NB4 (cell line): Measurements from ENCODE around the gene EPB41L5.
"Not testable (repeated sequence)": the region's sequence is repeated elsewhere in the genome, so short reads cannot be mapped to it uniquely, and the experiment has no call there.

Experiments used
- DNase-seq: peaks from one replicate; pipeline ENCODE4 v3.0.0; 2010; ENCODE audit warnings: low read depth
- H3K4me3 ChIP-seq: one replicate; pipeline ENCODE4 v1.5.1; 2011; ENCODE audit warnings: mild to moderate bottlenecking, low read depth, low read length, moderate library complexity
- MYC ChIP-seq: IDR thresholded peaks from 2 replicates; pipeline ENCODE4 v1.6.1; 2011; ENCODE audit warnings: low read depth, low read length
- POLR2A ChIP-seq: IDR thresholded peaks from 2 replicates; pipeline ENCODE4 v1.6.1; 2011; ENCODE audit warnings: mild to moderate bottlenecking; ENCODE audit not compliant: insufficient read length; ENCODE audit errors: extremely low read depth
- TF ChIP-seq, protein P1 (sequence below): IDR thresholded peaks from one replicate; pipeline ENCODE4 v1.5.1; 2012; ENCODE audit warnings: low read depth, low read length
- TF ChIP-seq, protein P2 (sequence below): IDR thresholded peaks from 2 replicates; pipeline ENCODE4 v1.6.1; 2011; ENCODE audit warnings: low read depth, low read length

EPB41L5 gene

GRCh38 chr2:120053891-120054290, 41.0 kb downstream of the EPB41L5 start:
- no peak overlapping the region for H3K4me3 ChIP-seq
- no peak for DNase-seq
- TF ChIP-seq POLR2A (no peak), MYC (no peak)
- TF ChIP-seq, protein P1, sequence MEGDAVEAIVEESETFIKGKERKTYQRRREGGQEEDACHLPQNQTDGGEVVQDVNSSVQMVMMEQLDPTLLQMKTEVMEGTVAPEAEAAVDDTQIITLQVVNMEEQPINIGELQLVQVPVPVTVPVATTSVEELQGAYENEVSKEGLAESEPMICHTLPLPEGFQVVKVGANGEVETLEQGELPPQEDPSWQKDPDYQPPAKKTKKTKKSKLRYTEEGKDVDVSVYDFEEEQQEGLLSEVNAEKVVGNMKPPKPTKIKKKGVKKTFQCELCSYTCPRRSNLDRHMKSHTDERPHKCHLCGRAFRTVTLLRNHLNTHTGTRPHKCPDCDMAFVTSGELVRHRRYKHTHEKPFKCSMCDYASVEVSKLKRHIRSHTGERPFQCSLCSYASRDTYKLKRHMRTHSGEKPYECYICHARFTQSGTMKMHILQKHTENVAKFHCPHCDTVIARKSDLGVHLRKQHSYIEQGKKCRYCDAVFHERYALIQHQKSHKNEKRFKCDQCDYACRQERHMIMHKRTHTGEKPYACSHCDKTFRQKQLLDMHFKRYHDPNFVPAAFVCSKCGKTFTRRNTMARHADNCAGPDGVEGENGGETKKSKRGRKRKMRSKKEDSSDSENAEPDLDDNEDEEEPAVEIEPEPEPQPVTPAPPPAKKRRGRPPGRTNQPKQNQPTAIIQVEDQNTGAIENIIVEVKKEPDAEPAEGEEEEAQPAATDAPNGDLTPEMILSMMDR, result no peak
- TF ChIP-seq, protein P2, sequence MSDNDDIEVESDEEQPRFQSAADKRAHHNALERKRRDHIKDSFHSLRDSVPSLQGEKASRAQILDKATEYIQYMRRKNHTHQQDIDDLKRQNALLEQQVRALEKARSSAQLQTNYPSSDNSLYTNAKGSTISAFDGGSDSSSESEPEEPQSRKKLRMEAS, result no peak

GRCh38 chr2:120059483-120059882, 46.6 kb downstream of the EPB41L5 start:
- DNase-seq, result no peak
- TF ChIP-seq MYC, result no peak
- TF ChIP-seq, protein P2, result no peak
- TF ChIP-seq POLR2A, result no peak
- TF ChIP-seq, protein P1, result no peak
- H3K4me3 ChIP-seq, result no peak overlapping the region

DNA sequence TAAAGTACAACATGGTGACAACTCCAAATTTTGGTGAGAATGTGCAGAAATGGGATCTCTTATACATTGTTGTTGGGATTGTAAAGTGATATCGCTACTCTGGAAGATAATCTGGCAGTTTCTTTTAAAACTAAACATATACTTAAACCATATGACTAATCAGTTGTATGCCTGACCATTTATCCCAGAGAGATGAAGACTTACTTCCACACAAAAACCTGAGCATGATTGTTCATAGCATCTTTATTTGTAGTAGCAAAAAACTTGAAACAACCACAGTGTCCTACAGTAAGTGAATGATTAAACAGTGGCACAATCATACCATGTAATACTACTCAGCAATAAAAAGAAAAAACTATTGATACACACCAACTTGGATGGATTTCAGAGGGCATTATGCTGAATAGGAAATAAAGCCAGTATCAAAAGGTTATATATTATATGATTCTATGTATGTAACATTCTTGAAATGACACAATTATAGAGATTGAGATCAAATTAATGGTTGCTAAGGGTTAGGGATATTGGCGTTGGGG, 47.3 kb downstream of the EPB41L5 start:
- no peak for TF ChIP-seq MYC
- TF ChIP-seq, protein P2, result no peak
- no peak for TF ChIP-seq POLR2A
- TF ChIP-seq, protein P1, result no peak
- H3K4me3 ChIP-seq, result no peak overlapping the region
- no peak for DNase-seq

- H3K4me3 ChIP-seq, result no peak overlapping the region
- TF ChIP-seq, protein P1, result no peak
- TF ChIP-seq POLR2A (no peak), MYC (no peak)
- TF ChIP-seq, protein P2, result no peak
- no peak for DNase-seq
Observed at GRCh38 chr2:120064664-120065063, 51.8 kb downstream of the EPB41L5 start.

DNA sequence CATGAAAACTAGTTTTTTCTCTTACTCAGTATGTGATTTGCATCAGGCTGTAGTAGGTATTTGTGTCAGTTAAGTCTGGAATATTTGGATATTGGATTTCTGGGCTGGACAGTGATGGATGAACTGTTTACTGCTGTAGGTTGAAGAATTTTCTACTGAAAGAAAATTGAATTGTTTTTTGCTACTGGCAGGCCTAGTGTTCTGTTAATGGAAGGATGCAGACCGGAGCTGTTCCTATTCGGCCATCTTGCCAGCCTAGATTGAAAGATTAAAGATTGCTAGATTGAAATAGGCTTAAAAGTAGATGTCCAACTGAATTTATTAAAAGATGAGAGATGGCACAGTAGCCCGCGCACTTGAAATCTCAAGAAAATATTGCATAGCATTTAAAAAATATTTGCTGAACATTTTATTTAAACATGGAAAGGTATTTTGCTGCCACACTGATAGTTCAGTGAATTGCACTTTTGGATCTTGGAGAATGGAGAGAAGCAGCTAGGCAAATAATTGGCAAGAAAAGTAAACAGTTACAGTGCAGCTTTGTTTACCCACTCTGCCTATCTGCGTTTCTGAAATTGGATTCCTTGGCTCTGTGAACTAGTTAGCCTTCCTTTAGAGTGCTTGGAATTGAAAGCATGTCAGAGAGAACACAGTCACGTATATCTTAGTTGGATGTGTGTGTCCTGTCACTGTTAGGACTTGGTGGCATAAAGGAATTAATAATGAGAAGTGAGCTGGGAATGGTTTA, 54.1 kb downstream of the EPB41L5 start:
- TF ChIP-seq MYC, result no peak
- TF ChIP-seq POLR2A, result no peak
- TF ChIP-seq, protein P2, result no peak
- TF ChIP-seq, protein P1, result no peak
- DNase-seq, result no peak
- H3K4me3 ChIP-seq, result no peak overlapping the region

DNA sequence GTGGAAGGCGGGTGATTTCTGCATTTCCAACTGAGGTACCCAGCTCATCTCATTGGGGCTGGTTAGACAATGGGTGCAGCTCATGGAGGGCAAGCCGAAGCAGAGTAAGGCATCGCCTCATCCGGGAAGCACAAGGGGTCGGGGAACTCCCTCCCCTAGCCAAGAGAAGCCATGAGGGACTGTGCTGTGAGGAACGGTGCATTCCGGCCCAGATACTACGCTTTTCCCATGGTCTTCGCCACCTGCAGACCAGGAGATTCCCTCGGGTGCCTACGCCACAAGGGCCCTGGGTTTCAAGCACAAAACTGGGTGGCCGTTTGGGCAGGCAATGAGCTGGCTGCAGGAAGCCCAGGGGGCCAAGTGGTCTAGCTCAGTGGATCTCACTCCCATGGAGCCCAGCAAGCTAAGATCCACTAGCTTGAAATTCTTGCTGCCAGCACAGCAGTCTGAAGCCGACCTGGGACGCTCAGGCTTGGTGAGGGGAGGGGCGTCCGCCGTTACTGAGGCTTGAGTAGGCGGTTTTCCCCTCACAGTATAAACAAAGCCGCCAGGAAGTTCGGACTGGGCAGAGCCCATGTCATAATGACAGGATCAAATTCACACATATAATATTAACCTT, 55.3 kb downstream of the EPB41L5 start:
- not testable (repeated sequence) for H3K4me3 ChIP-seq, DNase-seq
